Cortex of kidney (tissue), 1 donor: Measurements from ENCODE around the gene CRYBA2.

Source experiments
- DNase-seq: peaks from one replicate; lab custom pipeline; 2025; lab: John Stamatoyannopoulos, UW

CRYBA2 gene

DNA sequence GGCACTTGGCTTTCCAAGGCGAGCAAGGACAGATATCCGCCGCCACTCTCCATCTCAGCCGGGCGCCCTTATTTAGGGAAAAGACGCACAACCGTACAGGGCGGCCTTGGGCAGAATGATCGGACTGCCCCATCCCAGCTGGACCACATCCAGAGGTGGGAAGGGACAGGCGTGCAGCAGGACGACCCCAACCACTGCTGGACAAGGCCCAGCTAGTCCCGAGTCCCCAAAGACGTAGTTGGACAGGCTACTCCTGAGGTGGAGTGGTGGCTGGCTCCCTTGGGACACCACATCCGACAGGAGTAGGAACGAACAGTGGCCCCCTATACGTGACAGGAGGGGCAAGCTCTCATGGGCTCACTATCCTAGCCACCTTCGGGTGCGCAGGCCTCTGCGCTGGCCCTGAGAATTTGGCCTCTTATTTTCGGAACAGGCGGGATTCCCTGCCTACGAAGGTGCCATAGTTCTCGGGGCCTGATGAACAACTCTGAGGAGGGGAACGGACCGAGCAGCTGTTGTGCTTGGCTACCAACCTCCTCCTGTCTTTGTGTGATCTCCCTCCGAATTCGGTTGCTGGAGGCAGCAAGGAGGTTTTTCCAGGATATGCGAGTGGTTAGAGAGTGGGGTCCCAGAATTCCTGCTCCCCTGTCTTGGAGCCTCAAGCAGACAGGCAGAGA lies 10.5 kb downstream of the CRYBA2 start:
- no peak for DNase-seq

DNA sequence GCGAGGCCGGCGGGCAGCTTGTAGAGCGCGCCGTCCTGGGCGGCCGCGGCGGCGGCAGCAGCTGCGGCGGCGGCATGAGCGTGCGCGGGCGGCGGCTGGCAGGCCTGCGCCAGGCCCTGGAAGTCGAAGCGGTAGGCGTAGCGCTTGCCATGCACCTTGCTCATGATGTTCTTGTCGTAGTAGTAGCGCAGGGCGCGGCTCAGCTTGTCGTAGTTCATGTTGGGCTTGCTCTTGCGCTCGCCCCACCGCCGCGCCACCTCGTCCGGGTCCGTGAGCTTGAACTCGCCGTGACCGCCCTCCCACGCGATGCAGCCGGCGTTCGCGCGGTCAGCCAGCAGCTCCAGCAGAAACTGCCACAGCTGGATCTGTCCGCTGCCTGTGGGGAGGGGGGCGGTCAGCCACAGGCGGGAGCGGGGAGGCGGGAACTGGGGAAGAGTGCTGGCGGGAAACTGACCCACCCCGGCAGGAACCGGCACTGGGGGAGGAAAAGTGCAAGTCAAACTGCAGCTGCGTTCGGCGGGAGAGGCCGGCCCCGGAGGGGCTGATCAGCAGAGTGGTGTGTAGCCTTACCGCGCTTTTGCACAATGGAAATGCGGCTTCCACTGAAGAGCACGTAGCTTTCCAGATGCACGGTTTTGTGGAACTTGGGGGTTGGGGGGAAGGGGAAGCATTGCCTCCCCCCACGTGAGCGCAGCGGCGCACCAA lies 11.2 kb downstream of the CRYBA2 start:
- DNase-seq = no peak

GRCh38 chr2:218981390-218981880 lies 11.8 kb downstream of the CRYBA2 start:
- DNase-seq = no peak

- no peak for DNase-seq
Observed at GRCh38 chr2:218980735-218981389, 12.4 kb downstream of the CRYBA2 start.

DNA sequence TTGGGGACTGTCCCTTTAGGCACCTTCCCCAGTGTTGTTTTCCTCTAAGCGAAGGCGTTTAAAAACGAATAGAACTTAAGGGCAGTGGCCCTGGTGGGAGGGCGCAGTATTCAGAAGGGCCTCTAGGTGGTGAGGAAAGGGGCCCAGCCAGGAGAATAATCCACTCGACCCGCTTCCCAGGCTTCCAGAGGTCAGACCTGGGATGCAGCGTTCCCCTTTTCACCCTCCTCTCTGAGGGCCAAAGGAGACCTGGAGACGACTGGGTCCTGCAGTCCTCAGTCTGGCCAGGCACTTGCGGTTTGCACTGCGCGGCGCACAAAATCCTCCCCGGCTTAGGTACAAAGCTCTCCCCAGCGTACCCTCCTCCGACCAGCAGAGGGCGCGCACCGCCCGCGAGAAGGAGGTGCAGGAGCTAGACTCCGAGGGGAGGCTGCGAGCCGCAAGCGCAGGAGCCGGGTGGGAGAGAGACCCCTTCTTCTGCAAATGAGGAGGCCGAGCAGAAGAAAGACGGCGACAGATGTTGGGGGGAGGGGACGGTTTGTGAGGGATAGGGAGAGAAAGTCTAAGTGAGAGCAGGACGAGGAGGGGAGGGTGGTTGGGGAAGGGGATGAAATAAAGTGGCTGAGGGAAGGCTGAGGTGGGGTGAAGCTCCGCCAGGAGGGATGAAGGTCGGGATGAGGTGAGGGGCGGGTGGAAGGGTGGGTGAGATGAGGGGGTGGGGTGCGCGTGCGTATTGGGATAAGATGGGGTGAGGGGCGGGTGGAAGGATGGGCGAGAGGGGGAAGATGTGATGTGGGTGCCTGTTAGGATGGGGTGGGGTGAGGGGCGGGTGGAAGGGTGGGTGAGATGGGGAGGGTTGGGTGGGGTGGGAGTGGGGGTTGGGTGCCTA lies 13.1 kb downstream of the CRYBA2 start:
- no peak for DNase-seq

DNA sequence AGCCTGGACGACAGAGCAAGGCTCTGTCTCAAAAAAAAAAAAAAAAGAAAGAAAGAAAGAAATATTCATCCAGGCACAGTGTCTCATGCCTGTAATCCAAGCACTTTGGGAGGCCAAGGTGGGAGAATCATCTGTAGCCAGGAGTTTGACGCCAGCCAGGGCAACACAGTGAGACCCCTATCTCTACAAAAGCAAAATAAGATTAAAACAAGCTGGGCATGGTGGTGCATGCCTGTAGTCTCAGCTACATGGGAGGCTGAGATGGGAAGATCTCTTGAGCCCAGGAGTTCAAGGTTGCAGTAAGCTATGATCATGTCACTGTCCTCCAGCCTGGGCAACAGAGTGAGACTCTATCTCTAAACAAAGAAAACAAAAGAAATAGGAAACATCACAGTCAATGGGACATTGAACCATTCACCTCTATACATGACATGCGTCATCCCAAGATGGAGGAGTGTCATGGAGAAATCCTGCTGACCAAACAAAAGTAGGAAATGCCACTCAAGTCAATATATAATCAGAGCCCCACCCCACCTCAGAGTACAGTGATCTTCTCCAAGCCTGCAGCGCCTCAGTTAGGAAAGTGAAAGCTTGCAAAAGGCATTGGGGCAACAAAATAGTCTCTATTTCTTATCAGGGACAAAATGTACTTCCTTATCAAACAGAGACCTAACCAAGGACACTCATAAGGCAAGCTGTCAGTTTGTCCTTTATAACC lies 18.0 kb downstream of the CRYBA2 start:
- no peak for DNase-seq

GRCh38 chr2:218970894-218971293 lies 22.3 kb downstream of the CRYBA2 start:
- DNase-seq = no peak

- DNase-seq = no peak
Observed at GRCh38 chr2:218964041-218964771, 29.0 kb downstream of the CRYBA2 start.

DNA sequence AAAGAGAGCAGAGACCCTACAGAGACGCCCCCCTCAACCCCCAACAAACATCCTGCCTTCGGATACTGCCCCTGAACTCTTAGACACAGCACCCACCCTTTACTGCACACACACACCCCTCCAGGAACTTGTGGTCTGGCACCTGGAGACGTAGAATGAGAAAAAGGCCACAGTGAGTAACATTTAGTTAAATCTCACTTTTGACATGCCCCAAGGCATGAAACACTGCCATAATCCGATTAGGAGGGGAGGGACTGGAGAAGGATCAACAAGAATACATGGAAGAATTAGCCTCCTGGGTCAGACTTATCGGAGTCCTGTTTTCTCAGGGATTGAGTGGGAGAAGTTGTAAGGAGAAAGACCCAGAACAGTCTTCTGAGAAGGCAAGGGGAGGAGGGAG lies 29.6 kb downstream of the CRYBA2 start:
- DNase-seq = no peak

DNA sequence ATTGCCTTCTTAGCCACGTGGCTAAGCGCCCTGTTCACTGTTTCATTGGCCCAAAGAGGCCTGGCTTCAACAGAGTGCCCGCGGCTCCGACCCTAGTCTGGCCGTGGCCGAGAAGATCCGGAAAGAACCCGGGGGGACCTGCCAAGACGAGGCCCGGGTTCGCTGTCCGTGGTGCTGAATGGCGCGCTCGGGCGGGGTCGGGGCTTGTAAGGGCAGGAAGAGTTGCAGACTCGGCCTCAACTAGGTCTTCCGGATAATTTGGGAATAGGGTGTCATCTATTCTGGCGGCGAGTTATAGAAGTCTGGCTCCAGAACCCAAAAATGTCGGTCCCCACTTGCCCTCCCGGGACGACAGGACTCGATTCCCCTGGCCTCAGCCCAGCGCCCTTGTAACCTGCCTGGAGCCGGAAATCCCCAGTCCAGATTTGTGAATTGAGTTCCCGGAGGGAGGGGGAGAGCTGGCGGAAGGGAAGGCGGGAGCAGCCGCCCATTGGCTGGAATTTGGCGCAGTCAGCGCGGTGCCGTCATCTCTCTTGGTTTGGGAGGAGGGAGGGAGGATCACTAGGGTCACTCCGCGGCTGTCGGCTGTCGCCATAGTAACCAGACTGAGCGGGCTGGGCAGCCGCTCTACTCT lies 30.2 kb downstream of the CRYBA2 start:
- DNase-seq = no peak

GRCh38 chr2:218961651-218962570 lies 31.3 kb downstream of the CRYBA2 start:
- no peak for DNase-seq

GRCh38 chr2:218961229-218961628 lies 32.0 kb downstream of the CRYBA2 start:
- no peak for DNase-seq

GRCh38 chr2:218960309-218961165 lies 32.7 kb downstream of the CRYBA2 start:
- DNase-seq = no peak

DNA sequence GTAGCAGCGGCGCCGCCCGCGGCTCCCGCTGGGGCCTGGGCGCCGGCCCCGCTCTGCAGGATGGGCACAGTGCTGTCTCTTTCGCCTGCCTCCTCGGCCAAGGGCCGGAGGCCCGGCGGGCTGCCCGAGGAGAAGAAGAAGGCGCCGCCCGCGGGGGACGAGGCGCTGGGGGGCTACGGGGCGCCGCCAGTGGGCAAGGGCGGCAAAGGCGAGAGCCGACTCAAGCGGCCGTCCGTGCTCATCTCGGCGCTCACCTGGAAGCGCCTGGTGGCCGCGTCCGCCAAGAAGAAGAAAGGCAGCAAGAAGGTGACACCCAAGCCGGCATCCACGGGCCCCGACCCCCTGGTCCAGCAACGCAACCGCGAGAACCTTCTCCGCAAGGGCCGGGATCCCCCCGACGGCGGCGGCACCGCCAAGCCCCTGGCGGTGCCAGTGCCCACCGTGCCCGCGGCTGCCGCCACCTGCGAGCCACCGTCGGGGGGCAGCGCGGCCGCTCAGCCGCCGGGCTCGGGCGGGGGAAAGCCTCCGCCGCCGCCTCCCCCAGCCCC lies 33.4 kb downstream of the CRYBA2 start:
- DNase-seq = no peak

DNA sequence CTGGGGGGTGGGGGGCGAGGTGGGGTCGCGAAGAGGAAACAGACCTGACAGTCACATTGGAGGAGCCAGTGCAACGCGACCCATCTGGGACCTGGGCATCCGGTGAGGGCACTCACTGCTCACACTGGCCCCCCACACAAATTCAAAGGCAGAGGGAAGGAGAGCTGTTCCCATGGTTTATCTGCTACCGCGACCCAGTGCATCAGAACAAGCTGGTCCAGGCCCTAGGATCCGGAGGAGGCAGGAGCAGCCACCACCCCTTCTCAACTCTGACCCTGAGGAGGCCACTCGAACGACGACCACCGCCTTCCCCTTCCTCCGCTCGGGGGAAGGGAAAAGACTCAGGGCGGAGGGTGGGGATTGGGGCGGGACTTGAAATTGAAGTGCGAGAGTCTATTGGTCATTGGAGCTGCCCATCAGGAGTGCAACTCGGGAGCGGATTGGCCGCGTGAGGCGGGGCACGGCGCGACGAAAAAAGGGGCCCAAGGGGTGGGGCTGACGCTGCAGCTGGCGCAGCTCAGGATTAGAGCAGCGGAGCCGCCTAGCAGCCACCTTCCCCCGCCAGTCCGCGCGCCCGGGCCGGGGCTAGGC lies 34.0 kb downstream of the CRYBA2 start, which contains the start of gene CDK5R2:
TSS of gene CDK5R2 (plus strand) at position 526 of the 591 bp plus-strand sequence. CDS start 155 bp downstream, outside the sequence.
- no peak for DNase-seq

GRCh38 chr2:218958276-218958675 lies 34.9 kb downstream of the CRYBA2 start:
- no peak for DNase-seq

DNA sequence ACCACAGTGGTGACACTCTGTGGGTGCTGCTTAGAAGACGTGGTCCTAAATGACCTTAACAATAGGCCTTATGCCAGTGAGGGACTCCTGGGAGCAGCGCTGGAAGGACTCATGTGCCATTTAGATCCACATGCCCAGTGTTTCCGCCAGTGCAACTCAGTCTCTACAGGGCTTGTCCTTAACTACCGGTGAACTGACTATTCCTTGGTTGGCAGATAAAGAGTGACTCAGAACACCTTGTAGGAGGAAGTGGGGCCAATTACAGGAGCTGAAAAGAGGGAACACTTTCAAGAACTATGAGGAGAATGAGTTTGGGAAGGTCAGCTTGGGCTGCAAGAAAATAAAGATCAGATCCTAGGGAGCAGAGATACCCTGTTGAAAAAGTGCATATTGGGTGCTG lies 35.6 kb downstream of the CRYBA2 start:
- no peak for DNase-seq
